Retina (tissue), 1 donor: ENCODE results near the gene MAN1C1.
"Not testable (repeated sequence)": the region's sequence is repeated elsewhere in the genome, so short reads cannot be mapped to it uniquely, and the experiment has no call there.

ENCODE experiments used
- DNase-seq: peaks from one replicate; pipeline ENCODE4 v3.0.0-alpha.2; 2016

Gene MAN1C1

GRCh38 chr1:25658791-25659431, 42.3 kb downstream of the MAN1C1 start:
- no peak for DNase-seq

- DNase-seq: no peak
These were observed 44.6 kb downstream of the MAN1C1 start for GRCh38 chr1:25661043-25661815.

GRCh38 chr1:25662061-25662460, 45.5 kb downstream of the MAN1C1 start:
- DNase-seq: no peak

DNA sequence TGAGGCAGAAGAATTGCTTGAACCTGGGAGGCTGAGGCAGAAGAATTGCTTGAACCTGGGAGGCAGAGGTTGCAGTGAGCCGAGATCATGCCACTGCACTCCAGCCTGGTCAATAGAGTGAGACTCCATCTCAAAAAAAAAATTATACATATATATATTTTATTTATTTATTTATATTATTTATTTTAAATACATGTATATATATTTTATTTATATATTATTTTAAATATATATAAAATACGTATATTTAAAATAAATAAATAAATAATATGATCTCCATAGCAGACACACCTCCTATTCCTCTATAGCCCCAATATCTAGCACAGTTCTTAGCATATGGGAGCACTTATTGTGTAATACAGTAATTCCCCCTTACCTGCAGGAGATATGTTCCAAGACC, 46.4 kb downstream of the MAN1C1 start:
- not testable (repeated sequence) for DNase-seq

DNA sequence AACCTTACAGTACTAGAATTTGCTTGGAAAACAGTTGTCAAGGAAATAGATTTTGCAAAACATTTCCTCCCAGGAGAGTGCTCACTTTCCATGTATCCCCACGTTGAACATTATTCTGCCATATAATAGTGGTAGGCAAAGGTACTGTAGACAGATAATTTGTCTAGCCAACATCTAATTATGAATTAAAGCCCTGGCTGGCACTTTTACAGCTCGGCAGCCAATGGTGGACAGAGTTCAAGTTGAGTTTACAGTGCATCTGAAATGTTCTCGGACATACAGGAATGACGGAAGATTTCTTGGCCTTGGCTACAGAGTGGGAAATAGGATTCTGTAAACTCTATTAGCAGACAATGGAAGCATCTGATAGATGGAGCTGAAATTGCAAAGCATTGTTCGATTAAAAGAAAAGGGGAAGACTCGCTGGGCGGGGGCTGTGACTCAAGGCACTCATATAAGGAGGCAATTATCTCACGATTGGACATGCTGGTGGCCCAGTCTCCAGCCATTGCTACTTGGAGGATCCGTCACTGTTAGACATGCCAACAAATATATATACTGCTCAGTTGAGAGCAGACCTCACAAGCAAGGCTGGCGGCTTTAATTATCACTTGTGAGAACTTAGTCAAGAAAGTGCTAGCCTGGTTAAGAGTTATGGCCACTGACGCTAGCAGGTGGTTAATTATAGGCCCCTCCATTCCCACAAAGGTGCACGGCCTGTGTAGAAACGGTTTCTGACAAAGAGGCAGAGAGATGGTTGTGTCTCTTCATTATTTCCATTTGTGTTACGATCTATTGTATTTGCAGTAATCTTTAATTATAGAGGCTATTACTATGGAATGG, 48.0 kb downstream of the MAN1C1 start:
- no peak for DNase-seq

GRCh38 chr1:25666460-25666859, 49.9 kb downstream of the MAN1C1 start:
- DNase-seq: peak; percentile 40

GRCh38 chr1:25668931-25669573, 52.5 kb downstream of the MAN1C1 start:
- no peak for DNase-seq

GRCh38 chr1:25669781-25670567, 53.4 kb downstream of the MAN1C1 start:
- DNase-seq: no peak

- DNase-seq: no peak
These were observed 55.3 kb downstream of the MAN1C1 start for GRCh38 chr1:25671929-25672328.

DNA sequence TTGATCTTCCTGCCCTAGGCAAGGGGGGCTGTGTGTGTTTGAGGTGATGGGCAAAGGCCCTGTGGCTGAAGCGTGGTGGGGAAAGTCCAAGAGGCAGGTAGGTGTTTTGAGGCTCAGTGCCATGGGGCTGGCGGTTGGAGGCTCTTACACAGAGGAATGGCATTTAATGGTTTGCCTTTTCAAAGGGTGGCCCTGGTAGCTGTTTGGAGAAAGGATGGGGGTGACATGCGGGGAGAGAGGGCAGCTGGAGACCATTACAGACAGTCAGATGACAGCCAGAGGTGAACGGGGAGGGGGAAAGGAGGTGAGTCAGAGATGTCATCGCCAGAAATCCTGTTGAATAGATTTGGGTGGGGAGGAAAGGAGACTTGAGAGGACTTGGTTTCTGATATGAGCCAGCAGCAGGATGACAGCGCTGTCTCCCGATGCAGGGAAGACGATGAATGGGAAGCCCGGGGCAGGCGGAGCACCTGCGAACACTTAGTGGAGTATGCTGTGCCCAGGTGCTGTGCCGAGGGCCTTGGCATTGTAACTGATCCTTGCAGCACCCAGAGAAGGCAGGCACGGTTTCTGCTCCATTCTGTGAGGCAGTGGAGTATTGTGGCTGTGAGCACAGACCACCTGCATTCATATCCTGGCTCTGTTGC, 56.3 kb downstream of the MAN1C1 start:
- DNase-seq: no peak

DNA sequence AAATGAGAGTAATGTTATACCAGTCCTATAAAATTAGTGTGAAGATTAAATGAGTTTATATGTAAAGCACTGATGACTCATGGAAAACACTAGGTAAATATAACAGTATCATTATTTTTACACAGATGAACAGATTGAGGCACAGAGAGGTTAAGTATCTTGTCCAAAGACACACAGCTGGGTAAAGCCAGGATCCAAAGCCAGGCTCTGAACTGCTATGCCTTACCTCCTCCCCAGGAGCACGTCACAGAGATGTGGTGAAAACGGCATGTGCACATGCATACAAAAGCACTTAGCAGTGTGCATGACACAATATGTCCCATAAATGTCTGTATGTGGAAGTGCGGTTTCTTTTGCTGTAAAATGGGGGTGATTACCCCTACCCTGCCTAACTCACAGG, 56.9 kb downstream of the MAN1C1 start:
- DNase-seq: no peak

GRCh38 chr1:25673962-25674806, 57.6 kb downstream of the MAN1C1 start:
- no peak for DNase-seq

DNA sequence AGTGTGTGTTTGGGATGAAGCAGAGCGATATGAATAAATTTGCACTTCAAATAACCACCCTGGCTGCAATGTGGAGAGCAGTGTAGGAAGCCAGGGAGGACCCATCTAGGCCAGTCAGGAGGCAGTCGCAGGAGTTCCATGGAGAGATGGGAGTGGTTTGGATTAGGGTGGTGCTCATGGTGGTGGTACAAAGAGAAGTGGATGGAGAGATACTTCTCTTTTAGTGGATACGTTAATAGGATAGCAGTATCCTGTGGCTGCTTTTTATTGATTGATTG, 58.2 kb downstream of the MAN1C1 start:
- no peak for DNase-seq

- no peak for DNase-seq
These were observed 59.3 kb downstream of the MAN1C1 start for GRCh38 chr1:25675729-25676476.

GRCh38 chr1:25676488-25676887, 59.9 kb downstream of the MAN1C1 start:
- no peak for DNase-seq

DNA sequence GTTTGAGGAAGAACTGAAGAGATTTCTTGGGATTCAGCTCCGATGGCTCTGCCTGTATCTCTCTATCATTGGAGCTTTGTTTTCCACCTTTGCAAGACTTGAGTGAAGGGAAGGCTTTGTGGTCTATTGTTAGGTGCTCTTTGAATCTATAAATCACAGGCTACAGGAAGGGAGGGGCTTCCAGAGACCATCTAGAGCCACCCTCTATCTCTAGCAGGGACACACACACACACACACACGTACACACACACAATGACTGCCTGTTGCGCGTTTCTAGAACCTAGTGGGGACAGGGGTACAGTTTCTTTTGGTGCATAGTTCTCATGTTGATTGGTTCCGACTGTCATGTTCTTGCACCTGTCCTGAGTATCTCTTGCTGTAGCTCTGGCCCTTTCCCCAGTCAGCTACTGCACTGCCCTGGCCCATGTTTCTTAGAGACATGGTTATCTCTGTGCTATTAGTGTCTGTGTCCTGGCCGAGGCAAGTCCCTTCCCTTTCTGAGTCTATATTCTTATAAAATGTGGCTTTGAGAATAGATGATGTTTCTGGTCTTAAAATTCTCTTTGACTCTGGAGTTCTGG, 60.7 kb downstream of the MAN1C1 start:
- no peak for DNase-seq

DNA sequence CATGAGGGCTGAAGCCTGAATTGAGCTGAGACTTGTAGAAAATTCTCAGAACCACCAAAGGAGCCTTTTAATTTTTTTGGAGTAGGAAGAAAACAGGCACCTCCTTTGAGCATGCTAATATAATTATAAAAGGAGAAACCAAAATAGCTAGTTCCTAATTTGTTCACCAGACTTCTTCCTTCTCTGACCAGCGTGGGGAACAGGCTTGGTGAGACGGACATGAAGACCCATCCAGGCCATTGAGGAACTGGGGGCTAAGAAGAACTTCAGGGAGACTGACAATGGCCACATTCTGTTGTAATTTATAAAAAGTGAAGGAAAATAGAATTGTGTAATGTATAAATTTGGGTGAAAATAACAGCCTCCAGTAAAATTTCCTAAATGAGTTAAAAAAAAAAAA, 62.6 kb downstream of the MAN1C1 start:
- DNase-seq: no peak

- DNase-seq: no peak
These were observed 64.1 kb downstream of the MAN1C1 start for GRCh38 chr1:25680701-25681100.

DNA sequence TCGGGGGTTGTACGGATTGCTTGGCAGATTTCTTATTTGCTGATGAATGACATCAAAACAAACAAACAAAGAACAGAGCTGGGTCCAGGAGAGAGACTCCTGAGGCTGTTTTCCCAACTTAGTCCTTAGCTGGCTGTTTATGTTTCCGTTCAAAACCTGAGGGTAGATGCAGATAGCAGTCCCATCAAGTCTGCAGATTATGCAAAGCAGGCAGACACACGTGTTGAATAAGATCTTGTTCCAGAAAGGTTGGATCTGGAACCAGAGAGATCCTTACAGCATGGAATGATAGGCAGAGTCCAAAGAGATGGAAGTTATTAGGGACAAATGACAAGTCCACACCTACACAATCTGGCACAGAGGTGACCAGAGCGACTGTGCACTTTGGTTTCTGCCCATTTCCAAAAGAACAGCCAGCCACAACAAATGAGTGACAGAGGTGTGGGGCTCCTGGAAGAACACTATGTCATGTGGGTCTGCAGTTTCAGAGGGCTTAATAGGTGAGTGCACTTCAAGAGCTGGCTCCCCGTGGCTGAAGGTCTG, 65.5 kb downstream of the MAN1C1 start:
- DNase-seq: no peak

DNA sequence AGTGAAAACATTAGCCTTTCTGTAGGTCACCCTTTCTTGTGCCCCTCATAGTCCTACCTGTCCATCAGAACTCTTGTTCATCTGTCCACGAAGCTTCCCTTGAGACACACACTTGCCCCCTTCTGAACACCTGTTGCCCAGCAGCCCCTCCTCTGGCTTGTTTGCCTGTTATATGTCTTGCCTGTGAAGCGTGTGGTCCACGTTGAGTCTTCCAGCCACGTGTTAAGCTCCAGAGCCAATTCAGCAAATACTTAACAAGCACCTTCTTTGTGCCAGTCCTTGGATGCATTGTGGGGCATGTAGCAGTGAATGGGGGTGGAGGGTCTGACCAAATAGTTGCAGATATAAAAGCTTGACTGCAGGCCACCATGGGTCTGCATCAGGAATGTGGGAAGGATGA, 66.6 kb downstream of the MAN1C1 start:
- DNase-seq: no peak
